Retinal pigment epithelial cell (primary cell): ENCODE measurements around the gene ENTPD6.
A peak's percentile ranks its signal among the peaks of the same experiment; 100 is the strongest.

Experiments
- DNase-seq: peaks from one replicate; pipeline ENCODE4 v3.0.0-alpha.2; 2010; ENCODE audit warnings: low read depth
- H3K4me3 ChIP-seq: 2 replicates; pipeline ENCODE4 v1.5.1; 2011; ENCODE audit warnings: mild to moderate bottlenecking, low read length, control low read depth, moderate library complexity
- TF ChIP-seq, protein P1 (sequence below): conservative IDR thresholded peaks from 2 replicates; pipeline ENCODE4 v1.5.1; 2011; ENCODE audit warnings: low read depth, low read length, control low read depth, inconsistent platforms

Gene ENTPD6

DNA sequence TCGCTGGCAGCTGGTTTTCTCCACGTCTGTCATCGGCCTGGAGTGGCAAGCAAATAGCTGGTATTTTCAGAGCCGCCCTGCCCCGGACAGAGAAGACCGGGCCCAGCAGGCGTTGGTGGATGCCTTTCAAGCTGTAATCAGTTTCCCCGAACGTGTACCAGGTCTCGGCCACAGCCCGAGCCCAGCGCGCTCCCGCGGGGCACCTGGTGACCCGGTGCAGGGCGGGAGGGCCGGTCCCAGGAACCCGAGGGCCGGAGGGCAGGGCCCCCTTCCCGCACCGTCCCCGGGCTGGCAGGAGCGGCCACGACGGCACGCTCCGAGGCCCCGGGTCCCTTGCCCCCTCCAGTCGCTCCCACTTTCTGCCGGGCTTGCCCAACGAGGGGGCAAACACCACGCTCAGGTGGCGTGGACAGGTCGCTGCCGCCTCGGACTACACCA, 52.0 kb downstream of the ENTPD6 start:
- DNase-seq = no peak
- TF ChIP-seq, protein P1, sequence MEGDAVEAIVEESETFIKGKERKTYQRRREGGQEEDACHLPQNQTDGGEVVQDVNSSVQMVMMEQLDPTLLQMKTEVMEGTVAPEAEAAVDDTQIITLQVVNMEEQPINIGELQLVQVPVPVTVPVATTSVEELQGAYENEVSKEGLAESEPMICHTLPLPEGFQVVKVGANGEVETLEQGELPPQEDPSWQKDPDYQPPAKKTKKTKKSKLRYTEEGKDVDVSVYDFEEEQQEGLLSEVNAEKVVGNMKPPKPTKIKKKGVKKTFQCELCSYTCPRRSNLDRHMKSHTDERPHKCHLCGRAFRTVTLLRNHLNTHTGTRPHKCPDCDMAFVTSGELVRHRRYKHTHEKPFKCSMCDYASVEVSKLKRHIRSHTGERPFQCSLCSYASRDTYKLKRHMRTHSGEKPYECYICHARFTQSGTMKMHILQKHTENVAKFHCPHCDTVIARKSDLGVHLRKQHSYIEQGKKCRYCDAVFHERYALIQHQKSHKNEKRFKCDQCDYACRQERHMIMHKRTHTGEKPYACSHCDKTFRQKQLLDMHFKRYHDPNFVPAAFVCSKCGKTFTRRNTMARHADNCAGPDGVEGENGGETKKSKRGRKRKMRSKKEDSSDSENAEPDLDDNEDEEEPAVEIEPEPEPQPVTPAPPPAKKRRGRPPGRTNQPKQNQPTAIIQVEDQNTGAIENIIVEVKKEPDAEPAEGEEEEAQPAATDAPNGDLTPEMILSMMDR = no peak
- H3K4me3 ChIP-seq = peak overlapping the region; percentile 63

DNA sequence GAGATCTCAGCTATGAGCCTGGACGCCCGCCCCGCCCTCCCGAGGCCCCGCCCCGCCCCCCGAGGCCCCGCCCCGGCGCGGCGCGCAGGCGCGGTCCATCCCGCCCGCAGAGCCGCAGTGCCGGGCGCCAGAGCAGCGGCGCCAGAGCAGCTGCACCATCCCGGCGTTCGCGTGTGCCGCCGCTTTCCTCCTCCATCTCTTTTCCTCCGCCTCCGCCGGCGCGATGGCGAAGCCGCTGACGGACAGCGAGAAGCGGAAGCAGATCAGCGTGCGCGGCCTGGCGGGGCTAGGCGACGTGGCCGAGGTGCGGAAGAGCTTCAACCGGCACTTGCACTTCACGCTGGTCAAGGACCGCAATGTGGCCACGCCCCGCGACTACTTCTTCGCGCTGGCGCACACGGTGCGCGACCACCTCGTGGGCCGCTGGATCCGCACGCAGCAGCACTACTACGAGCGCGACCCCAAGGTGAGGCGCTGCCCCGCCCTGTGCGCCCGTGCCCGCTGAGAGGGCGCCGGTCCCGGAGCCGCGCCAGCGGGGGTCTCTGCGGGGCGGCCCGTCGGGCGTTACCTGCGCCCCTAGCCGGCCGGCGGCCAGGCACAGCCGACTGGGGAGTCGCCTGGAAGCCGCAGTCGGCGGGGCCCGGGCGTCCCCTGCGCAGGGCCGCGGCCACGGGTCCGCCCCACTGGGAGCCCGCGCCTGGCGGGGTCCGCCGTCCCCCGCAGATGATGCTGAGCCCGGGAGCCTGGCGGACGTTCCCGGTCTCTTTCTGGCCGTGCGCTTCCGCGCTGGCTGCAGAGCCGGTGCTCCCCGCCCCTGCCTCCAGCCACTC, 52.7 kb downstream of the ENTPD6 start, which contains the start of gene PYGB:
Gene PYGB (plus strand): TSS at position 130 of the 830 bp plus-strand sequence. CDS start 94 bp downstream, at position 224.
- TF ChIP-seq, protein P1 = no peak
- peak within 1 kb of the TSS; percentile 78 for H3K4me3 ChIP-seq
- DNase-seq = no peak

DNA sequence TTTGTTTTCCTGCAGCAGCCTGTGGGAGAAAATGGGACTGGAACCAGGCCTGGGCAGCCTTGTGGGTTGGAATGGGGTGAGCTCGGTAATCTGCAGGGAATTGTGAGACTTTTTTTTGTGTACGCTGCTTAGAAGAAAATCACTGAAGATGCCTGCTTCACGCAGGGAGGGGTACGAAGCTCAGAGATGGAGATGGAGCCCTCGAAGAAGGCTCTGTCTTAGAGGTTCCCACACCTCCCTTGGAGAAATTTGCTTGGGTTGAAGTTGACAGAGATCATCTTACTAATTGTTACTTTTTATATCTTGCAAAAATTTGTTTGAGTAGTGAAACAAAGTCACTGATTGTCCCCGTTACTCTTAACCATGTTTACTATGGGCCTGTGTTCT, 53.3 kb downstream of the ENTPD6 start:
- H3K4me3 ChIP-seq = peak overlapping the region; percentile 78
- DNase-seq = no peak
- TF ChIP-seq, protein P1 = no peak

DNA sequence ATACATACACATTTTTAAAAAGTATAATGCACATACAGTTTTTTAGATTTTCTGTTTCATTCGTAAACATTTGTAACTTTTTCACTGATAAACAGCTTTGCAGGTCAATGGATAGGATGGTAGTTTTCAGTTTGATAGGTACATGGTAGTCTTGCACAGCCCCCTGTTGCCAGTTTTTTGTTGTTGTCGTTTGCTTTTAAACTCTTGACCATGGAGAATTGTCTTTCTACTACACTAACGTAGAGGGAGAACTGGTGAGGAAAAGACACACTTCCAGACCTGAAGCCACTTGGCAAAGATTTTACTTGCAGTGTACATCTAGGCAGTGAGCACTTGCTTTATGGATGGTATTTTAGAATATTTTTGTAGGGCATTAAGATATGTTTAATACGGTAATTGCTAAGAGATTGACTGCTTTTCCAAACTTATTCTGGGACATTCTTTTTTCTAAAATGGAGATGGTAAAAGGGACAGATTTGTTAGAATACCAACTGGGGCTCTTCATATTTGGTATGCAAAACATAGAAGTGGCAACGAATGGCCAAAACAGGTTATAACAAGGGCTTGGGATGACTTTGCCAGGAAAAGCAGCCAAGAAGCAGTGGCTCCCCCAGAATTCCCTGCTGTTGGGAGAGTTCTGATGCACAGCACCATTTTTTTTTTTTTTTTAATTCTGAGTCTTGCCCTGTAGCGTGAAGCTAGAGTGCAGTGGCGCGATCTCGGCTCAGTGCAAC, 53.9 kb downstream of the ENTPD6 start:
- peak overlapping the region; percentile 78 for H3K4me3 ChIP-seq
- no peak for DNase-seq

DNA sequence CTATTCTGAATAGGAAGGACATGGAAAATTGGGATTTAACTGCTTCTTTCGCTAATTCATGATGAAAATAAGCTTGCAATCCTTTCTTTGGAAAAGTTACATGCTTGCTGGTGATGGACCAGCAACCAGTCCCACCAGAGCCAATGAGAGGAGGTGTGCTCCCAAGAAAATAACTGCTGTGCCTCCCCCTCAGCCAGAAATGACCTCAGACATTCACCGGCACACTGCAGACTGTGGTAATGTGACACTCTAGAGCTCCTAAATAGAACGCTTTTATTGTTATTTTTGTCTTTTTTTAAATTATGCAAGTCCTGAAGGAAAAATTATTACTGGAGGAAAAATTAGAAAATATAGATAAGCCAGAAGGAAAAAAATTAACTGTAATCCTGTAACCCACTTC, 55.0 kb downstream of the ENTPD6 start:
- DNase-seq = no peak
- TF ChIP-seq, protein P1 = no peak
- H3K4me3 ChIP-seq = no peak overlapping the region

More for the DNA sequence above, 53.9 kb downstream of the ENTPD6 start:
- TF ChIP-seq, protein P1 = no peak

DNA sequence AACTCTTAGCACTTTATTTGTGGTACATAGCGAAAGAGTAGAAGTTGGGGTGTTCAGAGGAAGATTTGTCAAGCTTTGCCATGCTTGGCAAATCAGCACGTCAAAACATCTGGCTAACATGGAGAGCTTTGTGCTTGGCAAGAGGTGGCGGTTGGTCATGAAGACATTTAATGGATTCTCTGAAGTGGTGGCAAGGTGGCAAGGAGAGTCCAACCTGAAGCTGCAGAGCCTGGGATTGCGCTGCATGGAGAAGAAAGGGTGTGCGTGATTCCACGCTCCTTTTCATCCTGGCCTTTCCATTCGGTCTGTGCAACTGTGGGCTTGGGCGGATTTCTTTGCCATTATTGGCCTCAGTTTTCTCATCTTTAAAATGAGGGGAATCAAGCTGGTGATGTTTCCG, 55.5 kb downstream of the ENTPD6 start:
- no peak overlapping the region for H3K4me3 ChIP-seq
- TF ChIP-seq, protein P1 = no peak
- no peak for DNase-seq
